K562 (cell line): ENCODE results near the gene EOMES. TPM values are rescaled to one million over a fixed set of nuclear protein-coding genes. Genes with fewer than 3 reads are reported as not detected.

Source experiments
- ATAC-seq: fragments of 200-7000 bp; cut with Tn5 transposase; 3 replicates; pipeline ENCODE4 v1.9.1; 2020; ENCODE audit warnings: moderate library complexity
- BruUV-seq: library from RNA; stranded (reverse); fragments of 400-500 nt; replicated peaks from 2 replicates; lab custom pipeline; 2021; lab: Mats Ljungman, UMichigan
- CTCF ChIA-PET: fragments of 300-600 bp; formaldehyde crosslinking; extraction: SDS; loops from one replicate; lab custom pipeline; 2021; ENCODE audit warnings: low intra/inter-chr PET ratio; lab: Yijun Ruan, JAX
- POLR2A ChIA-PET: fragments of 300-600, 350-650 bp; sonication (Branson Sonifier 250); formaldehyde crosslinking; extraction: SDS; loops from one replicate; lab custom pipeline; 2021; ENCODE audit warnings: antibody characterized with exemption, inconsistent platforms; lab: Yijun Ruan, JAX
- DNase-seq, 4 experiments: peaks; one replicate each; pipeline versions ENCODE4 v3.0.0 to v3.0.0-alpha.2; 2011 to 2018; ENCODE audit warnings: low spot score in 3 of 4, mixed read lengths in 3 of 4; ENCODE audit errors: extremely low read depth in 1 of 4
- FAIRE-seq: peaks from 2 replicates; lab custom pipeline; 2011; peaks lifted over from hg19 to GRCh38; lab: Jason Lieb, UNC
- H2AFZ ChIP-seq: 2 replicates; pipeline ENCODE4 v1.6.0; 2011; ENCODE audit warnings: low read depth, low read length, control low read depth, inconsistent platforms
- H3K27ac ChIP-seq: fragments of 200-600 bp; 3 replicates; pipeline ENCODE4 v1.8.0; 2011; ENCODE audit warnings: low read depth, mild to moderate bottlenecking, control low read depth, inconsistent platforms, low read length, moderate library complexity, mixed read lengths; ENCODE audit errors: extremely low read depth
- H3K27me3 ChIP-seq, 2 experiments: fragments of 300-600 bp in 1 of 2; 2 replicates in 1 of 2; 3 replicates in 1 of 2; pipeline versions ENCODE4 v1.6.0 to v1.8.0; 2011; ENCODE audit warnings: inconsistent platforms in 2 of 2, low read length in 2 of 2, mild to moderate bottlenecking in 1 of 2, mixed read lengths in 1 of 2, moderate library complexity in 1 of 2; ENCODE audit not compliant: control insufficient read depth in 2 of 2, insufficient read depth in 2 of 2
- H3K36me3 ChIP-seq: fragments of 300-600 bp; 3 replicates; pipeline ENCODE4 v1.8.0; 2011; ENCODE audit warnings: mild to moderate bottlenecking, low read length, inconsistent platforms; ENCODE audit not compliant: control insufficient read depth, insufficient read depth
- H3K4me1 ChIP-seq, 2 experiments: fragments of 200-600 bp in 1 of 2; replicated peaks in 1 of 2; 2 replicates in 1 of 2; 3 replicates in 1 of 2; pipeline versions ENCODE4 v1.5.1 to v1.8.0; 2011; ENCODE audit warnings: inconsistent platforms in 2 of 2, low read length in 2 of 2, mild to moderate bottlenecking in 1 of 2, mixed read lengths in 1 of 2, moderate library complexity in 1 of 2; ENCODE audit not compliant: control insufficient read depth in 2 of 2, insufficient read depth in 2 of 2
- H3K4me2 ChIP-seq: 2 replicates; pipeline ENCODE4 v1.6.1; 2011; ENCODE audit warnings: low read length, control low read depth, inconsistent platforms, mixed read lengths; ENCODE audit not compliant: insufficient read depth
- H3K4me3 ChIP-seq: fragments of 200-600 bp; sonication (generic), shearing (Covaris generic); 2 replicates; pipeline ENCODE4 v1.5.1; 2016; ENCODE audit warnings: control low read depth, inconsistent platforms
- H3K79me2 ChIP-seq: fragments of 200-600 bp; 3 replicates; pipeline ENCODE4 v1.8.0; 2011; ENCODE audit warnings: low read length, inconsistent platforms; ENCODE audit not compliant: control insufficient read depth, insufficient read depth
- H3K9ac ChIP-seq, 2 experiments: 2 replicates each; pipeline versions ENCODE4 v1.6.0 to v1.6.1; 2011; ENCODE audit warnings: low read depth in 2 of 2, low read length in 2 of 2, control low read depth in 1 of 2, inconsistent platforms in 1 of 2, mild to moderate bottlenecking in 1 of 2, mixed read lengths in 1 of 2; ENCODE audit not compliant: insufficient read depth in 1 of 2
- H3K9me1 ChIP-seq: one replicate; pipeline ENCODE4 v1.6.0; 2011; ENCODE audit warnings: inconsistent platforms, mild to moderate bottlenecking, low read length, moderate library complexity; ENCODE audit not compliant: control insufficient read depth, insufficient read depth
- H3K9me3 ChIP-seq: replicated peaks from 2 replicates; pipeline ENCODE4 v1.5.1; 2011; ENCODE audit warnings: low read depth, low read length, inconsistent platforms; ENCODE audit not compliant: control insufficient read depth, insufficient read depth
- H4K20me1 ChIP-seq: replicated peaks from 2 replicates; pipeline ENCODE4 v1.6.1; 2011; ENCODE audit warnings: low read length, inconsistent platforms, mixed read lengths; ENCODE audit not compliant: control insufficient read depth, insufficient read depth
- ATF2 ChIP-seq: sonication (generic); formaldehyde crosslinking; IDR thresholded peaks from 2 replicates; pipeline ENCODE4 v1.8.1; 2022; ENCODE audit warnings: missing genetic modification reagents
- ATF6 ChIP-seq: sonication (generic); formaldehyde crosslinking; IDR thresholded peaks from 2 replicates; pipeline ENCODE4 v1.4.0; 2020; ENCODE audit warnings: mild to moderate bottlenecking, missing genetic modification reagents
- C11orf30 ChIP-seq: fragments of 450-650 bp; IDR thresholded peaks from 2 replicates; pipeline ENCODE4 v1.6.1; 2016; ENCODE audit warnings: low read depth, mild to moderate bottlenecking
- E2F6 ChIP-seq, 2 experiments: IDR thresholded peaks; 2 replicates each; pipeline ENCODE4 v1.6.1; 2011; ENCODE audit warnings: borderline replicate concordance in 1 of 2, control low read depth in 1 of 2, low read depth in 1 of 2, low read length in 1 of 2, mild to moderate bottlenecking in 1 of 2, mixed read lengths in 1 of 2, moderate library complexity in 1 of 2; ENCODE audit not compliant: insufficient read depth in 1 of 2, insufficient read length in 1 of 2, poor library complexity in 1 of 2, severe bottlenecking in 1 of 2; ENCODE audit errors: extremely low read depth in 1 of 2
- ETS1 ChIP-seq: conservative IDR thresholded peaks from 2 replicates; pipeline ENCODE4 v1.6.1; 2011; ENCODE audit warnings: low read depth, mild to moderate bottlenecking, low read length; ENCODE audit not compliant: control insufficient read depth
- FOXA1 ChIP-seq: fragments of 450-650 bp; IDR thresholded peaks from 2 replicates; pipeline ENCODE4 v1.6.1; 2016; ENCODE audit warnings: mild to moderate bottlenecking, borderline replicate concordance
- LEF1 ChIP-seq: fragments of 450-650 bp; IDR thresholded peaks from 2 replicates; pipeline ENCODE4 v1.6.1; 2016; ENCODE audit warnings: mild to moderate bottlenecking
- MBD1 ChIP-seq: fragments of 250-450 bp; sonication (Bioruptor Pico); IDR thresholded peaks from 2 replicates; pipeline ENCODE4 v1.8.0; 2022; ENCODE audit warnings: inconsistent platforms
- MCM5 ChIP-seq: fragments of 450-650 bp; IDR thresholded peaks from 2 replicates; pipeline ENCODE4 v1.6.1; 2016; ENCODE audit warnings: low read depth
- NELFE ChIP-seq: IDR thresholded peaks from 2 replicates; pipeline ENCODE4 v1.6.1; 2011; ENCODE audit warnings: mild to moderate bottlenecking; ENCODE audit not compliant: insufficient read depth, insufficient read length
- OTX1 ChIP-seq: fragments of 450-650 bp; formaldehyde crosslinking; IDR thresholded peaks from 2 replicates; pipeline ENCODE4 v1.4.0; 2022; ENCODE audit warnings: mild to moderate bottlenecking
- PHTF2 ChIP-seq: fragments of 250-450 bp; sonication (Bioruptor Pico); IDR thresholded peaks from 2 replicates; pipeline ENCODE4 v1.5.0; 2021; ENCODE audit warnings: mild to moderate bottlenecking
- PTBP1 ChIP-seq: fragments of 200-400 bp; formaldehyde crosslinking; IDR thresholded peaks from 2 replicates; pipeline ENCODE4 v1.6.1; 2017; ENCODE audit warnings: low read depth, low read length
- RFX5 ChIP-seq: IDR thresholded peaks from 2 replicates; pipeline ENCODE4 v1.6.1; 2011; ENCODE audit warnings: low read depth, mild to moderate bottlenecking, improper control_type of control experiment, low read length
- SETDB1 ChIP-seq: IDR thresholded peaks from one replicate; pipeline ENCODE4 v1.6.1; 2012; ENCODE audit warnings: low read length, control low read depth, inconsistent platforms
- WGBS: fragments of 100-300 bp; shearing (Covaris generic); methylation state at CpG from one replicate; pipeline ENCODE4 v1.1.6; 2016; ENCODE audit warnings: low coverage, mixed read lengths; ENCODE audit not compliant: insufficient coverage; ENCODE audit errors: missing lambda C conversion rate; 5-methylcytosine and 5-hydroxymethylcytosine counted together
- in situ Hi-C: fragments of 300-500 bp; cut with MboI; formaldehyde crosslinking; loops from 4 replicates; pipeline ENCODE4 v1.15.0; 2018; ENCODE audit warnings: inconsistent platforms, mixed read lengths
- intact Hi-C: fragments of 100-400 bp; cut with micrococcal nuclease; formaldehyde crosslinking; loops from 2 replicates; pipeline ENCODE4 v1.14.2; 2022
- polyA plus RNA-seq, 8 experiments: library from polyadenylated mRNA; depleted of rRNA in 4 of 8; stranded (reverse) in 5 of 8; unstranded in 3 of 8; fragments of >200 nt; fragmentation: Nextera tagmentation in 2 of 8; fragmentation: Illumina TruSeq in 1 of 8; extraction: Ambion mirVana in 2 of 8; extraction: Trizol in 1 of 8; gene quantifications; 2 replicates each; pipeline versions ENCODE4 v1.2.1 to v1.2.3, GENCODE V29; 2011 to 2014; ENCODE audit warnings: inconsistent platforms in 1 of 8, missing spikeins in 1 of 8
- total RNA-seq, 7 experiments: library from RNA; depleted of rRNA in 6 of 7; stranded (reverse); fragments of >200 nt in 6 of 7; fragmentation: Illumina TruSeq in 2 of 7; extraction: Trizol in 2 of 7; gene quantifications; 2 replicates each; pipeline versions ENCODE4 v1.2.1 to v1.2.3, GENCODE V29; 2011 to 2021; ENCODE audit warnings: low replicate concordance in 1 of 7

The EOMES gene
- total and polyA plus RNA-seq, 9 of the 15 experiments (the other 6 are each of a cell fraction or from before 2014, with no cell fraction given), result 0.07 TPM; not detected in 8

GRCh38 chr3:27685474-27685873 lies 36.6 kb downstream of the EOMES start:
- POLR2A ChIA-PET, result no interaction called here
- no peaks in the 10 kb centered on the region for H3K27me3 ChIP-seq
- H3K4me1 ChIP-seq, result no peaks in the 10 kb centered on the region
- no peaks in the 10 kb centered on the region for H3K36me3 ChIP-seq
- intact Hi-C loops (no loop called here), in situ Hi-C loops (no loop called here)
- FAIRE-seq (no peak), ATAC-seq (no peak)
- no peaks in the 10 kb centered on the region for H4K20me1 ChIP-seq
- CTCF ChIA-PET, result no interaction called here
- no peak overlapping the region for H3K27ac ChIP-seq
- TF ChIP-seq ATF6 (CRISPR knock-in tag), result no peak
- no peak for TF ChIP-seq ATF2 (CRISPR knock-in tag)
- TF ChIP-seq PTBP1, result no peak
- no peak for TF ChIP-seq FOXA1
- TF ChIP-seq E2F6 (IDR thresholded peaks at IDR 0.05; ENCODE audit: borderline replicate concordance in 1 of 2, extremely low read depth in 1 of 2, insufficient read depth in 1 of 2, insufficient read length in 1 of 2, low read depth in 1 of 2, low read length in 1 of 2, poor library complexity in 1 of 2, severe bottlenecking in 1 of 2), result no peak
- TF ChIP-seq OTX1, result no peak
- TF ChIP-seq MBD1 (CRISPR knock-in tag), result no peak
- no peak for TF ChIP-seq MCM5
- TF ChIP-seq LEF1, result no peak
- TF ChIP-seq SETDB1, result no peak
- no peak for TF ChIP-seq C11orf30
- no peak for TF ChIP-seq ETS1
- no peak for TF ChIP-seq NELFE
- TF ChIP-seq RFX5, result no peak
- no peak for TF ChIP-seq PHTF2 (CRISPR knock-in tag)
- TF ChIP-seq, all 486 proteins: peak for 0
- H2AFZ ChIP-seq, result no peak overlapping the region
- no peak for DNase-seq
- no peak overlapping the region for H3K4me2 ChIP-seq
- WGBS, result 0% methylated on average over 1 of the region's 1 CpG
- no peaks in the 10 kb centered on the region for H3K79me2 ChIP-seq
- no peaks in the 10 kb centered on the region for H3K9me1 ChIP-seq
- no peak overlapping the region for H3K9ac ChIP-seq
- H3K9me3 ChIP-seq, result no peaks in the 10 kb centered on the region
- no peak overlapping the region for H3K4me3 ChIP-seq
- no TSS peak for BruUV-seq
